GM21447 (cell line): ENCODE measurements around the gene TSSK3.
"Not testable (repeated sequence)": the region's sequence is repeated elsewhere in the genome, so short reads cannot be mapped to it uniquely, and the experiment has no call there.

Experiments
- ATAC-seq: cut with Tn5 transposase; IDR thresholded peaks from one replicate; pipeline ENCODE4 v1.9.1; 2021; ENCODE audit not compliant: unreplicated experiment

TSSK3 gene

GRCh38 chr1:32394890-32395432, 32.6 kb downstream of the TSSK3 start:
- ATAC-seq: no peak

GRCh38 chr1:32396524-32396923, 34.2 kb downstream of the TSSK3 start:
- not testable (repeated sequence) for ATAC-seq

- no peak for ATAC-seq
These were observed 36.1 kb downstream of the TSSK3 start for GRCh38 chr1:32398401-32398800.

GRCh38 chr1:32399843-32400242, 37.5 kb downstream of the TSSK3 start:
- no peak for ATAC-seq

GRCh38 chr1:32400876-32401631, 38.7 kb downstream of the TSSK3 start:
- no peak for ATAC-seq

- no peak for ATAC-seq
These were observed 42.6 kb downstream of the TSSK3 start for GRCh38 chr1:32404946-32405345.

GRCh38 chr1:32405672-32406467, 43.5 kb downstream of the TSSK3 start:
- ATAC-seq: no peak

- no peak for ATAC-seq
These were observed 44.3 kb downstream of the TSSK3 start for GRCh38 chr1:32406629-32407111.

GRCh38 chr1:32411261-32411660, 48.9 kb downstream of the TSSK3 start:
- no peak for ATAC-seq

GRCh38 chr1:32413507-32414185, 51.3 kb downstream of the TSSK3 start:
- no peak for ATAC-seq
